Stimulated activated CD8-positive, alpha-beta memory T cell treated with anti-CD3 and anti-CD28 coated beads, Interleukin-15, amount 100 ng/mL, for 24 hours (primary cell): Measurements from ENCODE around the gene SEC11A.
A peak's percentile ranks its signal among the peaks of the same experiment; 100 is the strongest.
"Not testable (repeated sequence)": the region's sequence is repeated elsewhere in the genome, so short reads cannot be mapped to it uniquely, and the experiment has no call there.

Experiments used
- DNase-seq: peaks from one replicate; pipeline ENCODE4 v3.0.0-alpha.2; 2020; ENCODE audit warnings: low read depth

The SEC11A gene

DNA sequence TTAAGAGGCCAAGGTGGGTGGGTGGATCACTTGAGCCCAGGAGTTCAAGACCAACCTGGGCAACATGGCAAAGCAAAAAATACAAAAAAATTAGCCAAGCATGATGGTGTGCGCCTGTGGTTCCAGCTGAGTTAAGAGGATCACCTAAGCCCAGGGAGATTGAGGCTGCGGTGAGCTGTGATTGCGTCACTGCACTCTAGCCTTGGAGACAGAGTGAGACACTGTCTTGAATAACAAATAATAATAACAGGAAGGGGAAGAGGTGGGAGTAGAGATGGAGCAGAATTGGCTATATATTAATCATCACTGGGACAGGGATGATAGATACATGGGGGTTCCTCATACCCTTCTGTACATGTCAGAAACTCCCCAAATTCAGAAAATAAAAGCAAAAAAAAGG, 34.1 kb downstream of the SEC11A start:
- DNase-seq = no peak

GRCh38 chr15:84671211-84671610, 44.7 kb downstream of the SEC11A start:
- DNase-seq = no peak

DNA sequence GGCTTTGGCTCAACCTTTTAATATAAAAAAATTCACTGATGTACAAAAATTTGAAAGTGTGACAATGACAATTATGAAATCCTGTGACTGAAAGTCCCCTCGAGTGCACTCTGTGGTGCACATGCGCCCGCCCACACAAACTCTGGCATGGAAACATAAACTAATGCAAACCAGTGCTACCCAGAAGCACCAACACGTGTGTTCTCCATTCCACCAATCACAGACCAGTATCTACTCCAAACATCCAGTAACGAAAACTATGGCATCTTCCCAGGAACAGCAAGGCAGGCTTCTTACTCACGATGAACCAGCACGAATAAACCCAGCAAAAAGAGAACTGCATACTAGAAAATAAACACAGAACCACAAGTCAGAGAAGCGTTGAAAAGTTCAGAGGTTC, 46.2 kb downstream of the SEC11A start:
- DNase-seq = no peak

DNA sequence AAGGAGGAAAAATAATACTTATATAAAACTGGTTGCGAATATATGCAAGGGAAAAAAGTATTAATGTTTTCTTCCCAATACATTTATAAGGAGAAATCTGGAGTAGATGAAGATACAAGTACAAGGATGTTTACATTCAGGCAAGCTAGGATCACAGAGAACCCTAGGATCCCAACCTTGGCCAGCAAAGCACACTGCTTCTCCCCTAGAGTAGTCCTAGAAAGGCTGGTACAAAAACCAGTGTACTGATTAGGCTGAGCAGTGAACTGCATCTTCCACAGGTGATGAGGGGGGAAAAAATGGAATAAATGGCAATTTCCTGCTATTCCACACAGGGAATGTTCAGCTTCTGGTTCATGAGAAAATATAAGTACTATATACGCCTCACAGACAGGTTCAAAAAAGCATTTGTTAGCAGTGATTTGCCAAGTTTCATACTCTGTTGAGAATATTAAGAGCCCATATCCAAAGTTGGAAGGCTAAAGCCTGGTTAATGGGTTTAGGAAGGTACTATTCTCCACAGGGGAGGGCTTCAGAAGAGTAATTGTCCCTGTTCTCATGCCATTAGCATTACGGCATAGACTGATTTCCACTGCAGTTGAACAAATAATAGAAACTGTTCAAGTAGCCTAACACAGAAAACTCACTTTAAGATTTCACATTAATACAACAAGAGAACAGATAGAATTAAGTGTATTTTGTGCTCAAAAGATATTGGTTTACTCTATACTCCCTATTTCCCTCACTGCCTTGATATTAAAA, 47.5 kb downstream of the SEC11A start:
- no peak for DNase-seq

DNA sequence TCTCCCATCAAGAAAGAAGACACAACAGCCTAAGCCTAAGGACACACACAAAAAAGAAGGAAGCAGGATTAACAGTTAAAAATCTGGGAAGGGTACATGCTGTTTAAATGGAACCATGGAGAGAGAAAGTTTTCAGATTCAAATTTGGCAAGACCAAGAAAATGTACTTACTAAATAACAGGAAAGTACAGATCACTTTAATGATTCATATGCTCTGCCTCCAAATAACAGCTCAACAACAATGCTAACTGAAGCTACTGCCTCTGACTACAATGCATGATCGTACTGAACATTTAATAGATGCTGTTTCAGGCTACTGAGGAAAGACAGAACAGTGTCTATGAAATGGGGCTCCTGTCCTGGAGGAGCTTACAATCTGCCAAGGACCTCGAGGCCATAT, 49.6 kb downstream of the SEC11A start:
- DNase-seq = no peak

GRCh38 chr15:84661001-84661400, 54.9 kb downstream of the SEC11A start:
- DNase-seq = no peak

DNA sequence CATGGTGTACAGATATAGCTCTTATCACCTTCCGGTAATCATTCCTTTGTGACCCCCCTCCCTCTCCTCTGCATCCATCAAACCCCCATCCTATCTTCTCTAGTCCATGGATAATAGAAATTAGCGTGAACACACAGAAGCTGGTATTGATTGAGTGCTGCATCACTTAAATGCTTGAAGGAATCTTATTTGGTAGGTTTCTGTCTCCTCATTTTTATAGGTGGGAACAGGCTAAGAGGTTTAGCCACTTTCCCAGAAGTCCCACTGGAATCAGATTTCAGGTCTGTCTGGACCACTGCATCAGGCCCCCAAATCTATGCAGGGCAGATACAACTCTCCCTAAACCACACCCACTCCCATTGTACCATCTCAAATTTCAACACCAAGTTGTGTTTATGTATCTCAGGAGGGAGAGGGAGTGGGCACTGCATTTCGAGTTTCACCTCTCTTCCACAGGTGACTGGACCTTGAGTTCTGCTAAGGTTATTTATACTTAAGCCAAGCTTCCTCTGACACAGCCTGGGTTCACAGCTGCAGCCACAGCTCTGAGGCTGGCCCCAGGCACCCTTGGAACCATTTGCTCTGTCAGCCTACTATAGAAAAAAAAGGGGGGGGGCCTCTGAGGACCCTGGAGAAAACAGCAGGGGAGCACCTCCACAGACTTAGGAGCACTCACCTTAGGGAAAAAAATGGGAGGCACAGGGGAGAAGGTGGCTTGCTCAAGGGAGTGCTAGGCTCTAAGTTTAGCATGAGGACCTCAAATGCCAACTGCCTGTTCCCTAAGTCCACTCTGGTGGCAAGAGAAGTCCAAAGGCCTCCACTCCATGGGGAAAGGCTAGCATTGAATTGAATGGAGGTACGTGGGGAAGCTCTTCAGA, 55.8 kb downstream of the SEC11A start:
- no peak for DNase-seq

GRCh38 chr15:84658788-84659411, 57.0 kb downstream of the SEC11A start:
- DNase-seq = no peak

GRCh38 chr15:84658080-84658787, 57.7 kb downstream of the SEC11A start, which contains the start of gene NMB:
NMB (minus strand) TSS chr15:84658199; CDS start chr15:84658152, 47 bp downstream.
- peak; percentile 58 for DNase-seq

DNA sequence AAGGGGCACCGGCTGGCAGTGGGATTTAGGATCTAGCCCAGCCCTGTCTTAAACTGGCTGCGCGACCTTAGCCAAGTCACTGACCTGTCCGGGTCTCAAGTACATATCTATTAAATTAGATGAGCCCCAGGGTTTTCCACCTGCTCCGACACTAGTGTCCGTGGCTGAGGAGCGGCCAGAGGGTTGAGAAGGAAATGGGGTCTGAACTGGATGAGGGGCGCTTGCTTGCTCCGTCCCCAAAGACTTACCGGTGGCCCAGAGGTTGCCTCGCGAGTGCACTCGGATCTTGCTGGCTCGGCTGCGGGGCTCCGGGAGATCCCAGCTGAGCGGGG, 58.2 kb downstream of the SEC11A start:
- DNase-seq = no peak

- DNase-seq = no peak
Observed at GRCh38 chr15:84656972-84657371, 59.0 kb downstream of the SEC11A start.

DNA sequence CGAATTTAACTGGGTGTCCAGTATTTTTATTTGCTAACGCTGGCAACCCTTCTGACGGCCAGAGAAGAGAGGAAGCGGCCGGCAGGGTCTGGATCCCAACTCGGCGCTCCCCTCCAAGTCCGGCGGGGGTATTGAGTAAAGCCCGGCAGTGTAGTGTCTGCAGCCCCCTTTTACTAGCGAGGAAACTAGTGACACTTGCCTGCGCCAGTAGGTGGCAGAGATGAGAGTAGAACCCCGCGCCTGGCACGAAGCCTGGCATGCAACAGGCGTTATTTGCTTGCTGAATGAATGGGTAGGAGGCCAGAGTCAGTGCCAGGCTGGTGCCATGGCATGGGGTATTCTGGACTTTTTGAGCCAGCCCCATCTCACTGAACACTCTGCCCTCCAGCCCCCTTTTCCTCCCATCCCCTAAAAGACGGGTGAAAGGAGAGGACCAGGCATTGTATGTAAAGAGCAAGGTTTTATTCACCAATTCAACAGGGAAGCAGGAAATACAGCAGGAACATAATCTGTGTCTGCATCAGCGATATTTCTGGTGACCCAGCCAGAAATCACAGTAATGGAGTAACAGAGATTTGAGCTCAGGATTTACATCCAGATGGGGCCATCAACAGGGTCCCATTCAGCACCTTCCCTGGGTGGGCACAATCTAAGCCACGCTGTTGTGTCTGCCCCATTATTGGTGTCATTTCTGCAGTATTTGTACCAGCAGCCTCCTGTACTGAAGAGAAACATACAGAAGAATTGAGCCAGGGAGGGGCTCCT, 61.1 kb downstream of the SEC11A start:
- no peak for DNase-seq

DNA sequence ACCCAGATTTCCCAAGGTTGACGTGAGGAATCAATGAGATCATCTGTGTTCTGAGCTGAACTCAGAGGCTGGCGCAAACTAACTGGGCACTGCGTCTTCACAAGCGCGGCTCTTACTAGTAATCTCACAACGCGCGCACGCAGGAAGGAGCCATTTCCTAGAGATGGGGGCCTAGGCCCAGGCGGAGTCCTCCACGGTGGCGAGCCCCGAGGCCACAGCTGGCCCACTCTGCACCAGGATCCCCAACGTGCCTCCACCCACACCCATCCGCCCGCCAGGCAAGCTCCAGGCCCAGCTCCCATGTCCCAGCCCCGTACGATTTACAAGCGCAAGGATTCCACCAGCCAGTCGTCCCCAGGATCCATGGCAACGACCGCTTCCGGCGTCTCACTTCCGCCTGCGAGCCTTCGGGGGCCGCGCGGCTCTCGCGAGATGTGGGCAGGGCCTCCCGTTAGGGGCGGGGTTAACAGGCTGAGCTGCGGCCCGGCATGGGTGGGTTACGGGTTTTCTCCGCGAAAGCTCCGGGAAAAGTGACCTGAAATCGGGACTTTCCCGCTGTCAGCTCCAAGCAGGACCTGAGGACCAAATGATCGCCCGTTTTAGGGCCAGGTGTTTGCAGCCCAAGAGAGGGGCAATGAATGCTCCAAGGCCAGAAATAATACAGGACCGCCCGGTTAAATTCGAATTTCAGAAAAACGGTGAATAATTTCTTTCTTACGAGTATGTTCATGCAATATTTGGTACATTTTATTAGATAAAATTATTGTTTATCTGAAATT, 61.8 kb downstream of the SEC11A start, which contains the start of gene WDR73:
TSS of gene WDR73 (minus strand) at position 374 of the 779 bp plus-strand sequence. CDS start at position 365, 9 bp downstream.
- DNase-seq = peak; percentile 94

- DNase-seq = no peak
Observed at GRCh38 chr15:84653584-84653909, 62.4 kb downstream of the SEC11A start.

DNA sequence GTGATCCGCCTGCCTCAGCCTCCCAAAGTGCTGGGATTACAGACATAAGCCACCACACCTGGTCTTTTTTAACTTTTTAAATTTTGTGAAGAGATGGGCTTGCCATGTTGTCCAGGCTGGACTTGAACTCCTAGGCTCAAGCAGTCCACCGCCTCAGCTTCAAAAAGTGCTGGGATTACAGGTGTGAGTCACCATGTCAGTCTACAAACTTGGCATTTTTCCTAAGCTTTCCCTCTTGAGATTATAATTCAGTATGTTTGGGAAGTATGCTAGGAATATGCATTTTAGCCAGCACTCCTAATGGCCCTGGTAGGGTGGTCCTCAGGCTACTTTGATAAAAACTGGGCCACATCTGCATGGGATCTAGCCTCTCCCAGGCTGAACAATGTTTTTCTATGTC, 66.2 kb downstream of the SEC11A start:
- DNase-seq = no peak

DNA sequence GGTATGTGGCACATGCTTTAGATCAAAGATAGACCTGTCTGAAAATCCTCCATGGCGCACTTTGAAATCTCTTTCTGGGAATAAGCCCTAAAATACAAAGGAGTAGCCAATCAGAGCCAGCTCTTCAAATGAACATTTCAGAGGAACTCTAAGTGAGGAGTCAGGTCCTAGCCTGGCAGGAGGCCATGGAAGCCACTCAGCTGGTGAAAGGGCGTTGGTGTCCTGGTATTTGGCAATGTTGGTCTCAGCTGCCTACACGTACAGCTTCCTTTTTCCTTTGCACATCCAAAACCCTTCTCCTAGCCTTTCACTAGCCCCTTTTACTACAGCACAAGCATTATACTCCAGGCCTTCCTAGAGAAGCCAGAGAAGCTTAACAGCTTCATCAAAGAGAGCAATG, 67.4 kb downstream of the SEC11A start:
- DNase-seq = no peak

- DNase-seq = no peak
Observed at GRCh38 chr15:84647726-84648125, 68.2 kb downstream of the SEC11A start.

DNA sequence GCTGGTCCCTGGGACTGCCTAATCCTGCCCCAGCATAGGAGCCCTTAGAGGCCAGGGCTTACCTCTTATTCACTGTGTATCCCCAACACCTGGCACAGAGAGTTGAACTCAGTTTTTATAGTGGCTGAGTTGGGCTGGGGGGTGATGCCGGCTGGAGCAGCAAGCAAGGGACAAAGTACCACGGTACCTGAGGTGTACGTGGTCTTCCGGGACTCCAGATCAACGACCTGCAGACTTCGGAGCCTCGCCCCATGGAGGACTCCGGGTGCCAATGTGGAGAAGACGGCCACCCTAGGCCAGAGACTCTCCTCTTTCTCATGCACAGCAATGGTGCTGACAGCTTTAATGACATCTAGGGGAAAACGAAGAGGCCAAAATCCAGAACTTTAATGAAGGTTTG, 69.9 kb downstream of the SEC11A start:
- DNase-seq = no peak

DNA sequence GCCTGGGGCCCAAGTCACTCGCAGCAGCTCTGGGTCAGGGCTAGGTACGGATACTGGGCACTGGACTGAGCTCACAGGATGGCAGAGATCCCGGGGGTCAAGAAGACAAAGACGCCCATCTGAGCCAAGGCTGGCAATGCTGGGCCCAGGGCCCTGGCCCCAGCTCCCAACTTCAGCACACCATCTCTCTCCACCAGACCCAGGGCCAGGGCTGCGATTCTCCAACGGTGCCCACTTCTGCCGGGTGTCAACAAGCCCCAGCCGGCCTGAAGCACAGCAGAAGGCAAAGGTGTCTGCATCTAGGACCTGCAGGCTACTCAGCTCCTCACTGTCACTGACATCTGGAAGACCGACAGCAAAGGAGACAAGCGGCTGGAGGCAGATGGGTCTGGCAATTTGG, 70.4 kb downstream of the SEC11A start:
- no peak for DNase-seq

GRCh38 chr15:84643838-84644237, 72.1 kb downstream of the SEC11A start:
- DNase-seq = no peak

DNA sequence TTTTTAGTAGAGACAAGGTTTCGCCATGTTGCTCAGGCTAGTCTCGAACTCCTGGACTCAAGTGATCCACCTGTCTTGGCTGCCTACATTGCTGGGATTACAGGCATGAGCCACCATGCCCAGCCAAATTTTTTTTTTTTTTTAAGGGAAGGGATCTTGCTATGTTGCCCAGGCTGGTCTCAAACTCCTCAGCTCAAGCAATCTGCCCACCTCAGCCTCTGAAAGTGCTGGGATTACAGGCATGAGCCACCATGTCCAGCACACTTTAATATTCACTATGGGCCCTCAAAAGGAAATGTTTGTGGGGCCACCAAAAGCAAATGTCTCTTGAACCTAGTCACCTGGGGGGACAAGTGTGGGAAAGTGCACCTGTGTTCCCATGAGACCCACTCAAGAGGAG, 73.3 kb downstream of the SEC11A start:
- not testable (repeated sequence) for DNase-seq
